Measurements from ENCODE around the gene STK10. TPM values are rescaled to one million over a fixed set of nuclear protein-coding genes. Genes with fewer than 3 reads are reported as not detected.
"Not testable (repeated sequence)": the region's sequence is repeated elsewhere in the genome, so short reads cannot be mapped to it uniquely, and the experiment has no call there.

STK10 gene
- total RNA-seq: 22.3 and 23.2 TPM in 2 replicates
- polyA plus RNA-seq (2012): 23.2 TPM

- peak; percentile 95 for DNase-seq (ENCODE audit: low read depth)
Observed at GRCh38 chr5:172188033-172188892, at the start of gene STK10. Gene STK10, minus strand, starts transcription at chr5:172188224. Its CDS starts 182 bp downstream, at chr5:172188042.

GRCh38 chr5:172235827-172236736 lies 48.1 kb upstream of the STK10 start:
- no peak for DNase-seq (ENCODE audit: low read depth)

- no peak for DNase-seq (ENCODE audit: low read depth)
Observed at GRCh38 chr5:172235132-172235780, 47.2 kb upstream of the STK10 start.

GRCh38 chr5:172234031-172234430 lies 46.0 kb upstream of the STK10 start:
- DNase-seq (ENCODE audit: low read depth): no peak

DNA sequence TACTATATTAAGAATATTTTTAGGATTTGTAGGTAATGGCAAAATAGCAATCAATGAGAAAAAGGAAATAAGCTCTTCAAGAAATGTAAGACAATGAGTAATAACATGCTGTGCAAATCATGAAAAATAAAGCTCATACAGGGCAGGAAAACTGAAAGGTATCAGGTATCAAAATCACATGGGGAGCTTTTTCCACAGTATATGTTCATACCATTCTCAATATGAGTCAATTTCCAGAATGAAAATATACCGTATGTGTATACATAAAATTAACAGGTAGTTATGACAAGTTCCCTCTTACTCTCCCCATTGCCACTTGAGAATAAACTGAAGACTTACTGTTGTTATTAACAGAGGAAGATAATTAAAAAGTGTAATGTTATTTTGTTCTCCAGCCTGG lies 41.9 kb upstream of the STK10 start:
- no peak for DNase-seq (ENCODE audit: low read depth)

DNA sequence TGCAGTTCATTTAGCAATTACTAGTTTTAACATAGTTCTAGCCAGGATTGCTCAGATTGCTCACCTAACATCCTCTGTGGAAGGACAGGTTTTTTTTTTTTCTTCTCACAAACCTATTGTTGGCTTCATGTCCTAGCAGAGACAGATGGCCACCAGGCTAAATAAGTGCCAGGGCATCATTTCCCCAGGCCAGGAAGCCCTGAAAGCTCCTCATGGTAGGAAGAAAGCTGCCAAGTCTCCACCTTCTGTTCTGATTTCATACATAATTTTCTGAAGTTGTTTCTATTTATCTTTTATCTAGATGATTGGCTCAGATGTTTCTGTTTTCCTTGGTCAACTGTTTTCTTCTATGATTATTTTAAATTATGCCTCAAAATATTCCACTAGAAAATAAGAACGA lies 37.0 kb upstream of the STK10 start:
- DNase-seq (ENCODE audit: low read depth): peak; percentile 20

- no peak for DNase-seq (ENCODE audit: low read depth)
Observed at GRCh38 chr5:172223901-172224873, 36.2 kb upstream of the STK10 start.

- no peak for DNase-seq (ENCODE audit: low read depth)
Observed at GRCh38 chr5:172219296-172219695, 31.3 kb upstream of the STK10 start.

DNA sequence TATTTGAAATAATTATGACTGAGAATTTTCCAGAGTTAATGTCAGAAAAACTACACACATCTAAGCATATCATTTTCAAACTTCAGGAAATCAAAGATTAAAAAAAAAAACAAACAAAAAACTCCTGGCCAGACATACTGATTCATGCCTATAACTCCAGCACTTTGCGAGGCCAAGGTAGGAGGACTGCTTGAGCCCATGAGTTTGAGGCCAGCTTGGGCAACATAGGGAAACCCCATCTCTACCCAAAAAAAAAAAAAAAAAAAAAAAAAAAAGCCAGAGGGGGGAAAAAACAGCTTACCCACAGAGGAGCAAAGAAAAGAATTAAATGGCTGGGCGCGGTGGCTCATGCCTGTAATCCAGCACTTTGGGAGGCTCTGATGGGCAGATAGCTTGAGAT lies 28.3 kb upstream of the STK10 start:
- DNase-seq (ENCODE audit: low read depth): no peak

- DNase-seq (ENCODE audit: low read depth): peak; percentile 51
Observed at GRCh38 chr5:172213126-172213525, 25.1 kb upstream of the STK10 start.

DNA sequence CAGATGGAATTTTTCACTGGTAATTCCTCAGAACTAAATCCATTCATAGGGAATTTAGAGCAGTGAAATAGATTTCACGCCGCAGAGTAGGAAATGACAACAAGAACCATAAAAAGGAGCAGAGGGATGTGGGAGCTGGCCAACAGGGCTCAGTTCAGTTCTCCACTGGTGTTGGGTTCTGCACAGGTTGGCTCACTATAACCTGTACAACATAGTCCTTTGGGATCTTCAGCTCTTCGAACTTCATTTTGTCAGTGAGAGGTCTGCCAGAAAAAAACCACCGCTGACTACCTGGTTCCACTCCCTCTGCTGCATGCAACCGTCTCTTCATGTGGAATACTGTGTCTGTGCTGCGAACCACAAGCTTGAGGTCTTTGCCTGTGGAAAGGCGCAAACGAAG lies 23.7 kb upstream of the STK10 start:
- no peak for DNase-seq (ENCODE audit: low read depth)

DNA sequence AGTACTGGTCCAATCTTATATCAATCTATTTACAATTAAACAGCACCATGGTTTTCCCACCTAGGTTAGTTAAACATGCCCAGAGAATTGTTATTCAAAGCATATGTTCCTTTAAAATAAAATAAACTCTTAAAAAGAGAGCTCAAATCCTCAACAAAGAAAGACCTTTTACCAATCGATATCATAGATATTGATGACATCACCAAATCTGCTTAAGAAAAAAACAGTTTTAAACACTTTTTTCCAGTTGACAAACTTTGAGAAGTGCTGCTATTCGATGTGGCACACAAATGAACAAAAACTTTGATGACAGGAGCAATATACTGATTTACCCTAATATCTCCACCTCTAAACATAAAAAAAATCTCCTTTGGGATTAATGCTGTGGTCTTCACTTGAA lies 21.7 kb upstream of the STK10 start:
- no peak for DNase-seq (ENCODE audit: low read depth)

GRCh38 chr5:172207511-172207910 lies 19.5 kb upstream of the STK10 start:
- DNase-seq (ENCODE audit: low read depth): no peak

DNA sequence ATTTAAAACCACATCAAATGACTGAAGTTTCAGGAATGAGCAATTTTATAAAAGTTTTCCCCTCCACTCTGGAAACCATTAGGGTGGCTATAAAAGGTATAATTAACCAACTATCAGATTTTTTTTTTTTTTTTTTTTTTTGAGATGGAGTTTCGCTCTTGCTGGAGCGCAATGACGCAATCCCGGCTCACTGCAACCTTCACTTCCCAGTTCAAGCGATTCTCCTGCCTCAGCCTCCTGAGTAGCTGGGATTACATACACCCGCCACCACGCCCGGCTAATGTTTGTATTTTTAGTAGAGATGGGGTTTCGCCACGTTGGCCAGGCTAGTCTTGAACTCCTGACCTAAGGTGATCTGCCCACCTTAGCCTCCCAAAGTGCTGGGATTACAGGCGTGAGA lies 18.0 kb upstream of the STK10 start:
- DNase-seq (ENCODE audit: low read depth): not testable (repeated sequence)

DNA sequence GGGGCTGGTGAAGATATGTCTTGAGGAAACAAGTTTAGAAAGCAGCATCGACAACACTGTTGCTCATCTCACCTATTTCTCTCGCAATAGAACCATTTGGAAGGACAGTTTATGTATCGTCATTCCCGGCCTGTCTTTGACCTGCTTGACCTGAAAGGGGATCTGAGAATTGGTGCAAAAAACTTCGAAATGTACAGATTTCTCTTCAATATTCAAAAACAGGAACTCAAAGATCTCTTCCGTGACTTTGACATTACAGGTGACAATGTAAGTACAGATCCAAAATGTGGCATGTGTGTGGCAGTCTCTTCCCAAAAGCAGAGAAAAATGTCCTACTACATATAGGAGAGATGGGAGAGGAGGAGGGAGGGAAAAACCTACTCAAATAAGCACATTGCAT lies 12.5 kb upstream of the STK10 start:
- DNase-seq (ENCODE audit: low read depth): no peak

DNA sequence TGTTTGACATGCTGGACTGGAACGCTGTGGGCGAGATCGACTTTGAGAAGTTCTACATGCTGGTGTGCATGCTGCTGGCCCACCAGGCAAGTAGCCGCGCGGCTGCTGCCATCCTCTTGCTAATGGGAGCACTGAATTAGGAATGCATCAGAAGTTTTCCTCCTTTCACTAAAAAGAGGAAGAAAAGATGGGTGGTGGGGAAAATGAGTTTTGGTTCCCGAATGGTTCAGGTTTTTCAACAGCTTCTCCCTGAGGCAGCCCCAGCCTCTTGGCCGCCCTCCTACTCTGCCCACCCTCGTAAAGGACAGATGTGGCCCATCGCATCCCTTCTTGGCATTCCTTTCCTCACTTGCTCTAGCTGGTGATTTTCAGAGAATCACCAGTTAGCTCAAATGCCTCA lies 11.4 kb upstream of the STK10 start:
- DNase-seq (ENCODE audit: low read depth): no peak

DNA sequence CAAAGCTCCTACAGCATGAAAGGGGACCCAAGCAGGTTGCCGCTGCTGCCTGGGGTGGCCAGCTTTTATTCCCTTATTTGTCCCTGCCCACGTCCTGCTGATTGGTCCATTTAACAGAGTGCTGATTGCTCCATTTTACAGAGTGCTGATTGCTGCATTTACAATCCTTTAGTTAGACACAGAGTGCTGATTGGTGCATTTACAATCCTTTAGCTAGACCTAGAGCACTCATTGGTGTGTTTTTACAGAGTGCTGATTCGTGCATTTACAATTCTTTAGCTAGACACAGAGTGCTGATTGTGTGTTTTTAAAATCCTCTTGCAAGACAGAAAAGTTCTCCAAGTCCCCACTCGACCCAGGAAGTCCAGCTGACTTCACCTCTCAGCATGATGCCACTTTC lies 9.8 kb upstream of the STK10 start:
- DNase-seq (ENCODE audit: low read depth): not testable (repeated sequence)

DNA sequence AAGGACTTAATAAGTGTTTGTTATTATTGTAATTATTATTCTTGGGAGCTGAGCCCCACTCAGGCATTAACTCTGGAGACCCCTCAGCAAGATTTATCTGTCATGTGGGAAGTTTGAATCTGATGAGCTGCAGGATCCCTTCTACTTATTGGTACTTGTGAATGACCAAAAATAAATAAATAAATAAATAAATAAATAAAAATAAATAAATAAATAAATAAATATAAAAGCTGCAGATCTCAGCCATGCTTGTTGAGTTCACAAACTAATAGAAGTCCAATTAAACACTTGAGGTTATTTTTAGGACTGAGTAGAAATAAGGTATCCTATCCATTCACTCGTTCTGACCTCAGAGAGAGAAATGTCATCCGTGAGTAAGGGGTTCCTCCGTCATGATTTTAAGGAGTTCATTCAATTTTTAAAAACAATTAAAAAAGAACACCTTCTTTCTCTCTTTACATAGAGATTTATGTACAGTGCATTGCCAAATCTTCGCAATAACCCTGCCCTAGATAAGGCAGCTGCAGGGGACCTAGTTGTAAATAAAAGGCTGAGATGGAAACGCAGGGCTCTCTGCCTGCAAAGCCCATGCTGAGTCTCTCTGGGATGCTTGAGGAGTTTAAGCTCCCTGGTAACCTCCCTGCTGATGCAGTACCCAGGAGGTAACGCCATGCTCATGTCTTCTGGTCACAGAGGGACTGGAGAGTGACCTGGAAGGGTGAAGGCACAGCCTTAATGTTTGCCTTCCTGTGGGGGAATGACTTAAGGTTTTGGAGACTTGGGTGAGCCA lies 7.2 kb upstream of the STK10 start:
- no peak for DNase-seq (ENCODE audit: low read depth)

DNA sequence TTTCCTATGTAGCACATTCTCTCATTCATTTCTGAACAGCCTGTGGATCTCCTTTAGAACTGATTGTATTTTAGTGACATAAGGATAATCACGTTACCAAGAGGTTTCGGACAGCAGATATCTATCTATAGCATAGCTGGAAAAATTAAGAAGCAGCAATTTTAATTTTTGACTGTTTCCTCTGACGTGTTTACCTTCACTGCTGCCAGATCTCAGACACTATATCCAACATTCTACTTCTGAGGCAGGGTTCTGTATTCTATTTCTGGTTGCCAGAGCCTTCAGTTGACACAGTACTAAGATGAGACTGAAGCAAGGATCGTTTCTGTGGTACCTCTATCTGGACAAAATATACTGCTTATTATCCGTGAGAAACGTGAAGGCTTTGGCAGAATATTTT lies 5.8 kb upstream of the STK10 start, which contains the start of gene EFCAB9:
EFCAB9 (plus strand) TSS at position 301 of the 400 bp plus-strand sequence; CDS start at position 302, 1 bp downstream.
- DNase-seq (ENCODE audit: low read depth): no peak
